Psoas muscle (tissue), 8 donors: Measurements from ENCODE around the gene SLC4A5. TPM values are rescaled to one million over a fixed set of nuclear protein-coding genes. Genes with fewer than 3 reads are reported as not detected.

Experiments used
- ATAC-seq, 4 donors: fragments of 200-7000 bp; cut with Tn5 transposase; one replicate each; pipeline ENCODE4 v1.9.1; 2020; ENCODE audit warnings: moderate library complexity in 3 of 4, mild to moderate bottlenecking in 2 of 4
- DNase-seq, 2 donors: peaks; one replicate each; pipeline ENCODE4 v3.0.0-alpha.2; 2020
- H3K27ac ChIP-seq: fragments of 200-600 bp; one replicate; pipeline ENCODE4 v1.8.0; 2022
- H3K27me3 ChIP-seq, 3 donors: fragments of 200-600 bp in 1 of 3; one replicate each; pipeline versions ENCODE4 v1.6.1 to v1.8.0; 2013 to 2022; ENCODE audit warnings: low read length in 2 of 3, mild to moderate bottlenecking in 2 of 3, moderate library complexity in 1 of 3; ENCODE audit not compliant: insufficient read depth in 3 of 3
- H3K36me3 ChIP-seq, 2 donors: fragments of 200-600 bp in 1 of 2; one replicate each; pipeline versions ENCODE4 v1.6.1 to v1.8.0; 2013 to 2022; ENCODE audit warnings: low read depth in 1 of 2, mild to moderate bottlenecking in 1 of 2, moderate library complexity in 1 of 2; ENCODE audit not compliant: insufficient read depth in 1 of 2
- H3K4me1 ChIP-seq: fragments of 200-600 bp; one replicate; pipeline ENCODE4 v1.8.0; 2022
- H3K4me3 ChIP-seq: fragments of 200-600 bp; one replicate; pipeline ENCODE4 v1.8.0; 2022; ENCODE audit warnings: mild to moderate bottlenecking
- H3K9me3 ChIP-seq: fragments of 200-600 bp; one replicate; pipeline ENCODE4 v1.8.0; 2022
- CTCF ChIP-seq: fragments of 200-600 bp; IDR thresholded peaks from one replicate; pipeline ENCODE4 v1.8.0; 2022; ENCODE audit warnings: antibody characterized with exemption
- WGBS, 3 donors: extraction: QIAGEN DNeasy Blood & Tissue Kit; methylation state at CpG; one replicate each; pipeline versions ENCODE4 v1.1.6 to v1.1.7; 2013; 5-methylcytosine and 5-hydroxymethylcytosine counted together
- intact Hi-C, 2 donors: fragments of 100-400 bp; cut with DNase I; formaldehyde crosslinking; loops; one replicate each; pipeline versions ENCODE4 v1.11.0 to v1.14.2; 2022
- polyA plus RNA-seq, 3 donors: library from polyadenylated mRNA; stranded (reverse); fragments of 200-250 nt; gene quantifications; one replicate each; pipeline ENCODE4 v1.2.3, GENCODE V29; 2013
- total RNA-seq, 4 donors: library from RNA; stranded (reverse); fragmentation: NEBNext Ultra II Directional in 2 of 4; extraction: Animal tissue kit (Norgen Biotek cat#: 25700) in 2 of 4; gene quantifications; one replicate each; pipeline versions ENCODE4 v1.2.1 to v1.2.4, GENCODE V29; 2021 to 2023
- donor health status: healthy with polysubstance abuse.
- donor health status: DM: no; HTN: no; CAD: no; lungs with moderate emphysema.
- donor health status: Bipolar disorder and iron deficiency.
- donor health status: healthy.
- donor health status: DM: yes; HTN: yes; CAD: no.
- donor health status: DM: no; HTN: no; CAD: no.
- donor health status: DM: no; HTN: no; CAD: no.
- donor health status: DM: yes; HTN: yes; CAD: no.

The SLC4A5 gene
- total and polyA plus RNA-seq, 7 donors, result 0.27 to 5.7 (median 0.57) TPM

- no peaks in the 10 kb centered on the region for H3K4me1 ChIP-seq
- no peak for ATAC-seq
- DNase-seq, result peak in 1 of 2 donors; percentile 27
- no peaks in the 10 kb centered on the region for H3K36me3 ChIP-seq
- H3K27me3 ChIP-seq, result no peaks in the 10 kb centered on the region
- 95 to 97% (median 95%) methylated on average over 14 of the region's 14 CpGs for WGBS, 3 donors
- intact Hi-C loops, result no loop called here
- H3K27ac ChIP-seq, result no peak overlapping the region
- no peak overlapping the region for H3K4me3 ChIP-seq
- H3K9me3 ChIP-seq, result no peaks in the 10 kb centered on the region
- no peak for TF ChIP-seq CTCF
Observed at GRCh38 chr2:74246496-74247195, 96.6 kb downstream of the SLC4A5 start.

DNA sequence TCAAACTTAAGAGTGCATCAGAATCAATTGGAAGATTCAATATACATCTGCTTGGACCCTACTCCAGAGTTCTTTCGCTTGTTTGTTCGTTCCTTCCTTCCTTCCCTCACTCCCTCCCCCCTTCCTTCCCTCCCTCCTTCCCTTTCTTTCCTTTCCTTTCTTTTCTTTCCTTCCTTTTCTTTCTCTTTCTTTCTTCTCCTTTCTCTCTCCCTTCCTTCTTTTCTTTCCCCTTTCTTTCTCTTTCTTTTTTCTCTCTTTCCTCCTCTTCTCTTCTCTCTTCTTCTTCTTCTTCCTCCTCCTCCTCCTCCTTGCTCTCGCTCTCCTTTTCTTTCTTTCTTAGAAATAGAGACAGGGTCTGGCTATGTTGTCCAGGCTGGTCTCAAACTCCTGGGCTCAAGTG, 98.9 kb downstream of the SLC4A5 start:
- no peaks in the 10 kb centered on the region for H3K4me1 ChIP-seq
- no peak for TF ChIP-seq CTCF
- H3K36me3 ChIP-seq, result no peaks in the 10 kb centered on the region
- no peak overlapping the region for H3K27ac ChIP-seq
- 64 to 92% (median 75%) methylated on average over 3 of the region's 3 CpGs for WGBS, 3 donors
- H3K9me3 ChIP-seq, result no peaks in the 10 kb centered on the region
- no peaks in the 10 kb centered on the region for H3K27me3 ChIP-seq
- intact Hi-C loops, result no loop called here
- DNase-seq (no peak), ATAC-seq (no peak)
- no peak overlapping the region for H3K4me3 ChIP-seq

DNA sequence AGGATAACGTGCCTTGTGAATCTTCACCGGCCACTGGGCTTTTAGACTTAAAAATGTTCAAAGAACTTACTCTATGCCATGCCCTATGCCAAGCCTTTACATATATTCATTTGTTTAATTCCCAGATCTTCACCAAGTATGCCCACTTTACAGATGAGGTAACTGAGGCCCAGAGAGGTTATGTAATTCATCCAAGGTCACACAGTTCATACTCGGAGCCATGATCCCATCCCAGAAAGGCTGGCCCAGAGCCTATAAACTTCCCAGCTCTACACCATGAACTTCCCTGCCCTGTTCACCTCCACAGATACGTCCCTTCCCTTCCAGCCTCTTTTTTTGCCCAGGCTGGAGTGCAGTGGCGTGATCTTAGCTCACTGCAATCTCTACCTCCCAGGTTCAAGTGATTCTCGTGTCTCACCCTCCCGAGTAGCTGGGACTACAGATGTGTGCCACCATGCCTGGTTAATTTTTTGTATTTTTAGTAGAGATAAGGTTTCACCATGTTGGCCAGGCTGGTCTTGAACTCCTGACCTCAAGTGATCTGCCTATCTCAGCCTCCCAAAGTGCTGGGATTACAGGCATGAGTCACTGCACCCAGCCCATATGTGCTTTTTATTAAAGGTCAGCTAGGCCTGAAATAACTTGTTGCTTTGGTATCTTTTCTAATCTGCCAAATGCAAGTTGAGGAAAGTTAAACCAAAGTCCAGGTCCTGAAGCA, 100.7 kb downstream of the SLC4A5 start:
- ATAC-seq, result peak in 2 of 4 donors; percentile 28 to 53

GRCh38 chr2:74239346-74239745, 103.9 kb downstream of the SLC4A5 start:
- 76 to 87% (median 79%) methylated on average over 7 of the region's 7 CpGs for WGBS, 3 donors
- H3K4me3 ChIP-seq, result no peak overlapping the region

More for the DNA sequence above, 100.7 kb downstream of the SLC4A5 start:
- 66 to 88% (median 67%) methylated on average over 7 of the region's 7 CpGs for WGBS, 3 donors
- Histone ChIP-seq H3K4me3 (no peak overlapping the region), H3K27me3 (no peaks in the 10 kb centered on the region), H3K9me3 (no peaks in the 10 kb centered on the region), H3K4me1 (no peaks in the 10 kb centered on the region), H3K36me3 (no peaks in the 10 kb centered on the region), H3K27ac (no peak overlapping the region)
- intact Hi-C loops, result no loop called here
- peak in 1 of 2 donors; percentile 8 for DNase-seq
- no peak for TF ChIP-seq CTCF

More at GRCh38 chr2:74239346-74239745, 103.9 kb downstream of the SLC4A5 start:
- no peaks in the 10 kb centered on the region for H3K4me1 ChIP-seq
- H3K27me3 ChIP-seq, result no peaks in the 10 kb centered on the region
- TF ChIP-seq CTCF, result no peak
- no peaks in the 10 kb centered on the region for H3K9me3 ChIP-seq
- H3K27ac ChIP-seq, result no peak overlapping the region
- ATAC-seq (no peak), DNase-seq (peak in 1 of 2 donors; percentile 16)
- peaks cover 0 to 1% of the 10 kb centered on the region in 2 donors for H3K36me3 ChIP-seq
- intact Hi-C loops, result no loop called here
